K562 (cell line): ENCODE data around the gene FILIP1L. TPM values are rescaled to one million over a fixed set of nuclear protein-coding genes. Genes with fewer than 3 reads are reported as not detected.
A peak's percentile ranks its signal among the peaks of the same experiment; 100 is the strongest.

Experiments
- ELK3 ChIP-seq: fragments of 450-650 bp; formaldehyde crosslinking; IDR thresholded peaks from 2 replicates; pipeline ENCODE4 v1.4.0; 2020; ENCODE audit warnings: mild to moderate bottlenecking
- FOXA1 ChIP-seq: fragments of 450-650 bp; IDR thresholded peaks from 2 replicates; pipeline ENCODE4 v1.6.1; 2016; ENCODE audit warnings: mild to moderate bottlenecking, borderline replicate concordance
- MTA1 ChIP-seq: fragments of 450-650 bp; IDR thresholded peaks from 2 replicates; pipeline ENCODE4 v1.6.1; 2017; ENCODE audit warnings: borderline replicate concordance
- PHB2 ChIP-seq: fragments of 450-650 bp; IDR thresholded peaks from 2 replicates; pipeline ENCODE4 v1.6.1; 2017; ENCODE audit warnings: low read depth
- PML ChIP-seq: IDR thresholded peaks from 2 replicates; pipeline ENCODE4 v1.6.1; 2012; ENCODE audit warnings: low read length, inconsistent platforms
- RBM25 ChIP-seq: fragments of 200-400 bp; formaldehyde crosslinking; IDR thresholded peaks from 2 replicates; pipeline ENCODE4 v1.6.1; 2018; ENCODE audit warnings: low read length, low read depth, moderate library complexity; ENCODE audit not compliant: severe bottlenecking
- SIN3A ChIP-seq, 2 experiments: fragments of 150-350 bp in 1 of 2; IDR thresholded peaks; 2 replicates each; pipeline ENCODE4 v1.6.1; 2011 to 2016; ENCODE audit warnings: borderline replicate concordance in 2 of 2, low read depth in 2 of 2, low read length in 2 of 2, mild to moderate bottlenecking in 2 of 2, moderate library complexity in 2 of 2; ENCODE audit not compliant: control insufficient read depth in 1 of 2
- ZNF217 ChIP-seq: sonication (generic); formaldehyde crosslinking; IDR thresholded peaks from 2 replicates; pipeline ENCODE4 v1.8.0; 2022; ENCODE audit warnings: mild to moderate bottlenecking, missing genetic modification reagents
- ZNF354B ChIP-seq: fragments of 250-450 bp; sonication (Bioruptor Pico); IDR thresholded peaks from 2 replicates; pipeline ENCODE4 v1.4.0; 2020
- polyA plus RNA-seq, 8 experiments: library from polyadenylated mRNA; depleted of rRNA in 4 of 8; stranded (reverse) in 5 of 8; unstranded in 3 of 8; fragments of >200 nt; fragmentation: Nextera tagmentation in 2 of 8; fragmentation: Illumina TruSeq in 1 of 8; extraction: Ambion mirVana in 2 of 8; extraction: Trizol in 1 of 8; gene quantifications; 2 replicates each; pipeline versions ENCODE4 v1.2.1 to v1.2.3, GENCODE V29; 2011 to 2014; ENCODE audit warnings: inconsistent platforms in 1 of 8, missing spikeins in 1 of 8
- total RNA-seq, 7 experiments: library from RNA; depleted of rRNA in 6 of 7; stranded (reverse); fragments of >200 nt in 6 of 7; fragmentation: Illumina TruSeq in 2 of 7; extraction: Trizol in 2 of 7; gene quantifications; 2 replicates each; pipeline versions ENCODE4 v1.2.1 to v1.2.3, GENCODE V29; 2011 to 2021; ENCODE audit warnings: low replicate concordance in 1 of 7
- TF ChIP-seq, protein P1 (sequence below): fragments of 450-650 bp; IDR thresholded peaks from 2 replicates; pipeline ENCODE4 v1.6.1; 2017; ENCODE audit warnings: antibody characterized with exemption, mild to moderate bottlenecking
- TF ChIP-seq, protein P2 (sequence below): conservative IDR thresholded peaks from 2 replicates; pipeline ENCODE4 v1.6.1; 2011; ENCODE audit warnings: low read depth, mild to moderate bottlenecking, low read length; ENCODE audit not compliant: control insufficient read depth
- TF ChIP-seq, protein P3 (sequence below): fragments of 250-450 bp; sonication (Bioruptor Pico); IDR thresholded peaks from 2 replicates; pipeline ENCODE4 v1.8.0; 2022; ENCODE audit warnings: moderate library complexity, mild to moderate bottlenecking, inconsistent platforms

FILIP1L gene
- total and polyA plus RNA-seq, 9 of the 15 experiments (the other 6 are each of a cell fraction or from before 2014, with no cell fraction given) = 0.50 to 2.1 (median 1.1) TPM

GRCh38 chr3:99931059-99931458, 183.2 kb downstream of the FILIP1L start (continued):
- TF ChIP-seq RBM25 = no peak
- peak; percentile 77 for TF ChIP-seq FOXA1
- no peak for TF ChIP-seq ELK3 (CRISPR knock-in tag)
- no peak for TF ChIP-seq ZNF354B (CRISPR knock-in tag)
- TF ChIP-seq, protein P1, sequence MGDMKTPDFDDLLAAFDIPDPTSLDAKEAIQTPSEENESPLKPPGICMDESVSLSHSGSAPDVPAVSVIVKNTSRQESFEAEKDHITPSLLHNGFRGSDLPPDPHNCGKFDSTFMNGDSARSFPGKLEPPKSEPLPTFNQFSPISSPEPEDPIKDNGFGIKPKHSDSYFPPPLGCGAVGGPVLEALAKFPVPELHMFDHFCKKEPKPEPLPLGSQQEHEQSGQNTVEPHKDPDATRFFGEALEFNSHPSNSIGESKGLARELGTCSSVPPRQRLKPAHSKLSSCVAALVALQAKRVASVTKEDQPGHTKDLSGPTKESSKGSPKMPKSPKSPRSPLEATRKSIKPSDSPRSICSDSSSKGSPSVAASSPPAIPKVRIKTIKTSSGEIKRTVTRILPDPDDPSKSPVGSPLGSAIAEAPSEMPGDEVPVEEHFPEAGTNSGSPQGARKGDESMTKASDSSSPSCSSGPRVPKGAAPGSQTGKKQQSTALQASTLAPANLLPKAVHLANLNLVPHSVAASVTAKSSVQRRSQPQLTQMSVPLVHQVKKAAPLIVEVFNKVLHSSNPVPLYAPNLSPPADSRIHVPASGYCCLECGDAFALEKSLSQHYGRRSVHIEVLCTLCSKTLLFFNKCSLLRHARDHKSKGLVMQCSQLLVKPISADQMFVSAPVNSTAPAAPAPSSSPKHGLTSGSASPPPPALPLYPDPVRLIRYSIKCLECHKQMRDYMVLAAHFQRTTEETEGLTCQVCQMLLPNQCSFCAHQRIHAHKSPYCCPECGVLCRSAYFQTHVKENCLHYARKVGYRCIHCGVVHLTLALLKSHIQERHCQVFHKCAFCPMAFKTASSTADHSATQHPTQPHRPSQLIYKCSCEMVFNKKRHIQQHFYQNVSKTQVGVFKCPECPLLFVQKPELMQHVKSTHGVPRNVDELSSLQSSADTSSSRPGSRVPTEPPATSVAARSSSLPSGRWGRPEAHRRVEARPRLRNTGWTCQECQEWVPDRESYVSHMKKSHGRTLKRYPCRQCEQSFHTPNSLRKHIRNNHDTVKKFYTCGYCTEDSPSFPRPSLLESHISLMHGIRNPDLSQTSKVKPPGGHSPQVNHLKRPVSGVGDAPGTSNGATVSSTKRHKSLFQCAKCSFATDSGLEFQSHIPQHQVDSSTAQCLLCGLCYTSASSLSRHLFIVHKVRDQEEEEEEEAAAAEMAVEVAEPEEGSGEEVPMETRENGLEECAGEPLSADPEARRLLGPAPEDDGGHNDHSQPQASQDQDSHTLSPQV = no peak
- TF ChIP-seq PML = no peak
- no peak for TF ChIP-seq SIN3A (IDR thresholded peaks at IDR 0.05; ENCODE audit: borderline replicate concordance in 2 of 2, control insufficient read depth in 1 of 2, low read depth in 2 of 2, low read length in 2 of 2)
- no peak for TF ChIP-seq MTA1
- no peak for TF ChIP-seq PHB2
- TF ChIP-seq ZNF217 (CRISPR knock-in tag) = no peak
- TF ChIP-seq, protein P2, sequence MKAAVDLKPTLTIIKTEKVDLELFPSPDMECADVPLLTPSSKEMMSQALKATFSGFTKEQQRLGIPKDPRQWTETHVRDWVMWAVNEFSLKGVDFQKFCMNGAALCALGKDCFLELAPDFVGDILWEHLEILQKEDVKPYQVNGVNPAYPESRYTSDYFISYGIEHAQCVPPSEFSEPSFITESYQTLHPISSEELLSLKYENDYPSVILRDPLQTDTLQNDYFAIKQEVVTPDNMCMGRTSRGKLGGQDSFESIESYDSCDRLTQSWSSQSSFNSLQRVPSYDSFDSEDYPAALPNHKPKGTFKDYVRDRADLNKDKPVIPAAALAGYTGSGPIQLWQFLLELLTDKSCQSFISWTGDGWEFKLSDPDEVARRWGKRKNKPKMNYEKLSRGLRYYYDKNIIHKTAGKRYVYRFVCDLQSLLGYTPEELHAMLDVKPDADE = no peak
- TF ChIP-seq, protein P3, sequence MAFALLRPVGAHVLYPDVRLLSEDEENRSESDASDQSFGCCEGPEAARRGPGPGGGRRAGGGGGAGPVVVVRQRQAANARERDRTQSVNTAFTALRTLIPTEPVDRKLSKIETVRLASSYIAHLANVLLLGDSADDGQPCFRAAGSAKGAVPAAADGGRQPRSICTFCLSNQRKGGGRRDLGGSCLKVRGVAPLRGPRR (CRISPR knock-in tag) = no peak
